ENCODE measurements around the gene MRPS35. TPM values are rescaled to one million over a fixed set of nuclear protein-coding genes. Genes with fewer than 3 reads are reported as not detected.
A peak's percentile ranks its signal among the peaks of the same experiment; 100 is the strongest.

The MRPS35 gene
- total RNA-seq, 4 donors from 2014 or later: 25.7 to 61.8 (median 56.3) TPM

GRCh38 chr12:27705263-27705662 lies 5.4 kb upstream of the MRPS35 start:
- Histone ChIP-seq H3K27me3 (no peaks in the 10 kb centered on the region), H3K27ac (no peak overlapping the region), H3K36me3 (no peaks in the 10 kb centered on the region), H3K4me3 (no peak overlapping the region), H3K4me1 (peaks cover 0 to 22% (median 3%) of the 10 kb centered on the region in 3 donors), H3K9me3 (no peaks in the 10 kb centered on the region)
- intact Hi-C loops (cut with DNase I): no loop called here
- no peak for DNase-seq
- TF ChIP-seq POLR2A (IDR thresholded peaks at IDR 0.05) (no peak), CTCF (IDR thresholded peaks at IDR 0.05) (no peak)
- WGBS, 2 donors: 56 to 100% methylated on average over 1 to 4 of the region's 8 CpGs

- no peak for TF ChIP-seq POLR2A (IDR thresholded peaks at IDR 0.05)
- TF ChIP-seq CTCF (IDR thresholded peaks at IDR 0.05): no peak
- DNase-seq: no peak
- 38 to 49% methylated on average over 2 of the region's 2 CpGs for WGBS, 2 donors
Observed at GRCh38 chr12:27707216-27707615, 3.4 kb upstream of the MRPS35 start.

GRCh38 chr12:27709212-27709931 lies 1.3 kb upstream of the MRPS35 start:
- Histone ChIP-seq H3K4me1 (peaks cover 7 to 50% (median 22%) of the 10 kb centered on the region in 3 donors), H3K36me3 (peaks cover 0 to 11% (median 0%) of the 10 kb centered on the region in 3 donors), H3K4me3 (peak overlapping the region; percentile 66 to 98 (median 86)), H3K9me3 (no peaks in the 10 kb centered on the region), H3K27me3 (no peaks in the 10 kb centered on the region), H3K27ac (peak overlapping the region; percentile 81 to 91 (median 90))
- WGBS, 2 donors: 70 to 71% methylated on average over 11 to 12 of the region's 12 CpGs
- intact Hi-C loops (cut with DNase I): no loop called here
- TF ChIP-seq CTCF (IDR thresholded peaks at IDR 0.05) (no peak), POLR2A (IDR thresholded peaks at IDR 0.05) (no peak)
- no peak for DNase-seq

More at GRCh38 chr12:27707216-27707615, 3.4 kb upstream of the MRPS35 start:
- no peaks in the 10 kb centered on the region for H3K27me3 ChIP-seq
- H3K4me1 ChIP-seq: peaks cover 7 to 32% (median 9%) of the 10 kb centered on the region in 3 donors
- no peaks in the 10 kb centered on the region for H3K9me3 ChIP-seq
- H3K36me3 ChIP-seq: no peaks in the 10 kb centered on the region
- no peak overlapping the region for H3K27ac ChIP-seq
- intact Hi-C loops (cut with DNase I): no loop called here
- no peak overlapping the region for H3K4me3 ChIP-seq

- no peaks in the 10 kb centered on the region for H3K27me3 ChIP-seq
- intact Hi-C loops (cut with DNase I): no loop called here
- H3K36me3 ChIP-seq: peaks cover 0 to 17% (median 0%) of the 10 kb centered on the region in 3 donors
- DNase-seq: no peak
- H3K4me3 ChIP-seq: peak overlapping the region; percentile 66 to 98 (median 86)
- no peak for TF ChIP-seq POLR2A (IDR thresholded peaks at IDR 0.05)
- peaks cover 7 to 50% (median 22%) of the 10 kb centered on the region in 3 donors for H3K4me1 ChIP-seq
- WGBS, 2 donors: 9% methylated on average over 24 of the region's 24 CpGs
- H3K9me3 ChIP-seq: no peaks in the 10 kb centered on the region
- peak overlapping the region; percentile 81 to 91 (median 90) for H3K27ac ChIP-seq
Observed at GRCh38 chr12:27709932-27710591, 570 bp upstream of the MRPS35 start.

- Histone ChIP-seq H3K4me1 (peaks cover 7 to 50% (median 22%) of the 10 kb centered on the region in 3 donors), H3K27ac (peak overlapping the region; percentile 81 to 91 (median 90)), H3K27me3 (no peaks in the 10 kb centered on the region), H3K9me3 (no peaks in the 10 kb centered on the region), H3K4me3 (peak overlapping the region; percentile 66 to 98 (median 86)), H3K36me3 (peaks cover under 1 to 29% (median 2%) of the 10 kb centered on the region in 3 donors)
- no peak for DNase-seq
- intact Hi-C loops (cut with DNase I): no loop called here
- TF ChIP-seq CTCF (IDR thresholded peaks at IDR 0.05) (no peak), POLR2A (IDR thresholded peaks at IDR 0.05) (no peak)
- WGBS, 2 donors: 0 to 1% methylated on average over 9 to 11 of the region's 11 CpGs
Observed at GRCh38 chr12:27711317-27711682, 668 bp downstream of the MRPS35 start.

Measured in esophagus squamous epithelium (tissue), 5 donors.